Tibial nerve (tissue), 3 donors: ENCODE results near the gene ARMH2.

ENCODE experiments used
- CTCF ChIP-seq, 5 experiments: fragments of 200-600 bp in 3 of 5; fragments of 450-650 bp in 2 of 5; sonication (generic) in 3 of 5; IDR thresholded peaks; one replicate each; pipeline ENCODE4 v1.5.1; 2016 to 2019; ENCODE audit warnings: antibody characterized with exemption in 5 of 5, mild to moderate bottlenecking in 3 of 5, moderate library complexity in 2 of 5
- POLR2A ChIP-seq, 2 donors: fragments of 450-650 bp; IDR thresholded peaks; one replicate each; pipeline ENCODE4 v1.6.1; 2017; ENCODE audit warnings: antibody characterized with exemption in 2 of 2, mild to moderate bottlenecking in 2 of 2, moderate library complexity in 2 of 2

GRCh38 chr6:24780206-24780605 is 18.5 kb downstream of the ARMH2 start:
- no peak for TF ChIP-seq POLR2A (IDR thresholded peaks at IDR 0.05)
- no peak for TF ChIP-seq CTCF (IDR thresholded peaks at IDR 0.05)
